Stomach smooth muscle (tissue), 2 donors: ENCODE data around the gene DSCAML1.

Experiments used
- H3K27ac ChIP-seq: one replicate; pipeline ENCODE4 v1.7.0; 2013; ENCODE audit warnings: mild to moderate bottlenecking, low read length, inconsistent platforms
- H3K27me3 ChIP-seq, 2 donors: one replicate each; pipeline ENCODE4 v1.7.0; 2013; ENCODE audit warnings: low read length in 2 of 2; ENCODE audit not compliant: insufficient read depth in 2 of 2, control insufficient read depth in 1 of 2
- H3K36me3 ChIP-seq, 2 donors: one replicate each; pipeline ENCODE4 v1.7.0; 2013; ENCODE audit warnings: low read length in 2 of 2; ENCODE audit not compliant: control insufficient read depth in 2 of 2, insufficient read depth in 2 of 2
- H3K4me1 ChIP-seq: one replicate; pipeline ENCODE4 v1.7.0; 2013; ENCODE audit warnings: low read length; ENCODE audit not compliant: control insufficient read depth, insufficient read depth
- H3K4me3 ChIP-seq, 2 donors: one replicate each; pipeline ENCODE4 v1.7.0; 2013; ENCODE audit warnings: low read length in 2 of 2
- H3K9ac ChIP-seq, 2 donors: one replicate each; pipeline ENCODE4 v1.7.0; 2013; ENCODE audit warnings: low read length in 2 of 2, mild to moderate bottlenecking in 1 of 2
- H3K9me3 ChIP-seq, 2 donors: one replicate each; pipeline ENCODE4 v1.7.0; 2013; ENCODE audit warnings: low read length in 2 of 2; ENCODE audit not compliant: control insufficient read depth in 2 of 2
- donor health status: healthy.
- donor health status: Pancreatic carcinoma.

Gene DSCAML1

DNA sequence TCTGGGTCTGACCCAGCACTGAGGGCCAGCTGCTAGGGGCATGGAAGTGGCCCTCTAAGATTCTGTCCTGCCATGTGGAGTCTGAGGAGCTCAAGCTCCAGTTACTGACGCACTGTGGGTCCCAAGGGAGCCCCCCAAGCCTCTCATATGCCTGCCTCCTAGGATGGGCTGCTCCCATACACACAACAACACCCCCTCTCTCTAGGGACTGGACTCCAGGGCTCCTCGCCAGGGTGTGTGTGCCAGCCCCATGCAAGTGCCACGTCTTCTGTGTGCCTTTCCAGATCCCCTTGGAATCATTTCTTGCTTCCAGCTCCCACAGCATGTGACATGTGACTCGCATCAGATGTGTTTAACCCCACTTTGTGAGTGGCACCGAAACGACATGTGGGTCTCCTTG is 234.9 kb downstream of the DSCAML1 start:
- Histone ChIP-seq H3K4me1 (no peaks in the 10 kb centered on the region), H3K9me3 (no peaks in the 10 kb centered on the region), H3K27ac (no peak overlapping the region), H3K27me3 (no peaks in the 10 kb centered on the region), H3K4me3 (no peak overlapping the region), H3K36me3 (no peaks in the 10 kb centered on the region), H3K9ac (no peak overlapping the region)

- H3K9ac ChIP-seq = no peak overlapping the region
- no peaks in the 10 kb centered on the region for H3K36me3 ChIP-seq
- no peak overlapping the region for H3K4me3 ChIP-seq
- no peaks in the 10 kb centered on the region for H3K9me3 ChIP-seq
- H3K27me3 ChIP-seq = no peaks in the 10 kb centered on the region
- H3K4me1 ChIP-seq = no peaks in the 10 kb centered on the region
- H3K27ac ChIP-seq = no peak overlapping the region
Observed at GRCh38 chr11:117560780-117561530, 236.1 kb downstream of the DSCAML1 start.

- no peaks in the 10 kb centered on the region for H3K4me1 ChIP-seq
- no peak overlapping the region for H3K9ac ChIP-seq
- no peaks in the 10 kb centered on the region for H3K9me3 ChIP-seq
- no peaks in the 10 kb centered on the region for H3K27me3 ChIP-seq
- H3K36me3 ChIP-seq = no peaks in the 10 kb centered on the region
- H3K27ac ChIP-seq = no peak overlapping the region
- no peak overlapping the region for H3K4me3 ChIP-seq
Observed at GRCh38 chr11:117559698-117560097, 237.3 kb downstream of the DSCAML1 start.

GRCh38 chr11:117557361-117557760 is 239.7 kb downstream of the DSCAML1 start:
- Histone ChIP-seq H3K36me3 (no peaks in the 10 kb centered on the region), H3K4me1 (no peaks in the 10 kb centered on the region), H3K27ac (no peak overlapping the region), H3K9ac (no peak overlapping the region), H3K27me3 (no peaks in the 10 kb centered on the region), H3K4me3 (no peak overlapping the region), H3K9me3 (no peaks in the 10 kb centered on the region)

GRCh38 chr11:117554601-117555333 is 242.2 kb downstream of the DSCAML1 start:
- Histone ChIP-seq H3K9ac (no peak overlapping the region), H3K4me3 (no peak overlapping the region), H3K36me3 (no peaks in the 10 kb centered on the region), H3K27me3 (no peaks in the 10 kb centered on the region), H3K27ac (no peak overlapping the region), H3K4me1 (no peaks in the 10 kb centered on the region), H3K9me3 (no peaks in the 10 kb centered on the region)

- Histone ChIP-seq H3K27ac (no peak overlapping the region), H3K27me3 (no peaks in the 10 kb centered on the region), H3K4me3 (no peak overlapping the region), H3K9me3 (no peaks in the 10 kb centered on the region), H3K4me1 (no peaks in the 10 kb centered on the region), H3K9ac (no peak overlapping the region), H3K36me3 (no peaks in the 10 kb centered on the region)
Observed at GRCh38 chr11:117552626-117553025, 244.4 kb downstream of the DSCAML1 start.

DNA sequence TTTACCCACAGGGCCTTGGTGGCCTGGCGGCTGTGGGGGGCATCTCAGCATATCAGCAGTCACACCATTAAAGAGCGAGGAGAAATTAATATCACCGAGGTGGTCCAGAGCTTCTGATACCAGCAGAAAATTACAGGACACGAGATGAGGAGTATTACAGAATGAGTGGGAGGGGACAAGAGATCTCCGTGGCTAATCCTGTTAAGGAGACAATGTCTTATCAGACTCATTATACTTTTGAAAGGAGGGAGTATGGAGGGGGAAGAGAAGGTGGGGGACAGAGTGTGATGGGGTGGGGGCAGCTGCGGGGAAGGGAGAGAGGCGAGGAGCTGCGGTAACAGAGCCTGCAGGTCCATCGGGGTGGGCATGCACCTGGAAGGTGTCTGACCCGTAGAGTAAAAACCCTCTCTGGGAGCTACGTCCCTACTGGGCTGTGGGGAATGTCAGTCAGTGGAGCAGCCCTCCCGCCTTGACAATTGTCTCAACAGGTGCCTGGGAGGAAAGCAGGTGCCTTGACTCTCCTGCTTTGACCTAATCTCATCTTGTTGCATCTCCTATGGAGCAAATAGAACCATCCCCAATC is 245.2 kb downstream of the DSCAML1 start:
- Histone ChIP-seq H3K4me3 (no peak overlapping the region), H3K4me1 (no peaks in the 10 kb centered on the region), H3K27me3 (no peaks in the 10 kb centered on the region), H3K9me3 (no peaks in the 10 kb centered on the region), H3K27ac (no peak overlapping the region), H3K9ac (no peak overlapping the region), H3K36me3 (no peaks in the 10 kb centered on the region)

DNA sequence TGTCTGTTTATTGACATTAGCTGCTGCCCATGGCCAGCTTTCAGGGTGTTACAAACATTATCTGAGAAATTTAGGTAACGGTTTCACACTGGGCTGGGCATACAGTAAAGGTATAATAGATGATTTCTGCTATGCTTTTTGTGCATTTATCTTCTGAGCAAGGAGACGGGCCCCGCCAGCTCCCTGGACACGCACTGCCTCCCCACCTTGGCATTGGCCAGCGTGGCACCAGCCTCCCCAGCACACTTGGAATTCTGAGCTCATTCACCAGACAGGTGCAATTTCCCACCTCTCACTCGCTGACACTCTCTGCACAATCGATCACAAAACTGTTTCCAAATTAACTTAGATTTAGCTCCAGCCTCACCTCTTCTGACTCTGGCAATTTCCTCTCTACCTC is 246.6 kb downstream of the DSCAML1 start:
- no peak overlapping the region for H3K9ac ChIP-seq
- H3K4me1 ChIP-seq = no peaks in the 10 kb centered on the region
- no peak overlapping the region for H3K4me3 ChIP-seq
- H3K36me3 ChIP-seq = no peaks in the 10 kb centered on the region
- no peak overlapping the region for H3K27ac ChIP-seq
- H3K27me3 ChIP-seq = no peaks in the 10 kb centered on the region
- no peaks in the 10 kb centered on the region for H3K9me3 ChIP-seq

GRCh38 chr11:117549417-117549816 is 247.6 kb downstream of the DSCAML1 start:
- Histone ChIP-seq H3K4me1 (no peaks in the 10 kb centered on the region), H3K27me3 (no peaks in the 10 kb centered on the region), H3K9ac (no peak overlapping the region), H3K4me3 (no peak overlapping the region), H3K9me3 (no peaks in the 10 kb centered on the region), H3K36me3 (no peaks in the 10 kb centered on the region), H3K27ac (no peak overlapping the region)

DNA sequence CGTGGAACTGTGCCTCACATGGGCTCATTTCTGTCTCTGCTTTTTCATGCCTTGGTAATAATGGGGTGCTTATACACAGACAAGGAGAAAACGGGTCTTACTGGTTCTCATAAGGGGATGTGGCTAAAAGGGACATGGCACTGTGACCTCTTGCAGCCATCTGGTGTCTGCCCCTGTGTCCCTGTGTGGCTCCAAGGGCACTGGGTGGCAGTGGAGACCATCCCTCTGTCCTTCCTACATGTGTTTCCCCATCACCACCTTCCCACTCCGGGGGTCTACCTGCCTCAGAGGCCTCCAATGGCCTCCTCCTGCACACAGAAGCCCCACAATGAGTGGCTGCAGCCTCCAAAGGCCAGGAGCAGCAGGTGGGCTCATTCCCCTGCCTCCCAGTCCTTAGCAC is 248.1 kb downstream of the DSCAML1 start:
- H3K27me3 ChIP-seq = no peaks in the 10 kb centered on the region
- peaks cover 0 to 1% of the 10 kb centered on the region in 2 donors for H3K9me3 ChIP-seq
- H3K27ac ChIP-seq = no peak overlapping the region
- no peaks in the 10 kb centered on the region for H3K4me1 ChIP-seq
- no peak overlapping the region for H3K9ac ChIP-seq
- H3K36me3 ChIP-seq = no peaks in the 10 kb centered on the region
- H3K4me3 ChIP-seq = no peak overlapping the region

- Histone ChIP-seq H3K9me3 (peaks cover 0 to 5% of the 10 kb centered on the region in 2 donors), H3K4me3 (no peak overlapping the region), H3K27me3 (no peaks in the 10 kb centered on the region), H3K36me3 (no peaks in the 10 kb centered on the region), H3K9ac (no peak overlapping the region), H3K4me1 (no peaks in the 10 kb centered on the region), H3K27ac (no peak overlapping the region)
Observed at GRCh38 chr11:117547946-117548345, 249.1 kb downstream of the DSCAML1 start.
